PFSK-1 (cell line): ENCODE measurements around the gene ABI3BP.

Experiments
- FOXP2 ChIP-seq: optimal IDR thresholded peaks from 2 replicates; pipeline ENCODE3; 2011; ENCODE audit warnings: borderline replicate concordance, control low read depth, inconsistent platforms; ENCODE audit not compliant: insufficient read depth; ENCODE audit errors: extremely low read length, extremely low read depth
- POLR2AphosphoS5 ChIP-seq: IDR thresholded peaks from 2 replicates; pipeline ENCODE4 v1.6.1; 2012; ENCODE audit warnings: low read depth, mild to moderate bottlenecking, control low read depth, low read length, moderate library complexity
- SIN3A ChIP-seq: IDR thresholded peaks from 2 replicates; pipeline ENCODE4 v1.6.1; 2012; ENCODE audit warnings: mild to moderate bottlenecking, low read length, moderate library complexity, borderline replicate concordance; ENCODE audit not compliant: insufficient read depth
- TAF1 ChIP-seq: IDR thresholded peaks from 2 replicates; pipeline ENCODE4 v1.6.1; 2012; ENCODE audit warnings: low read length, control low read depth, borderline replicate concordance; ENCODE audit not compliant: insufficient read depth
- TF ChIP-seq, protein P1 (sequence below), 2 experiments: IDR thresholded peaks; 2 replicates each; pipeline versions ENCODE4 v1.6.1 to v1.8.0; 2011 to 2012; ENCODE audit warnings: low read depth in 2 of 2, low read length in 2 of 2, control low read depth in 1 of 2, inconsistent platforms in 1 of 2, mild to moderate bottlenecking in 1 of 2, moderate library complexity in 1 of 2; ENCODE audit not compliant: insufficient read depth in 1 of 2

DNA sequence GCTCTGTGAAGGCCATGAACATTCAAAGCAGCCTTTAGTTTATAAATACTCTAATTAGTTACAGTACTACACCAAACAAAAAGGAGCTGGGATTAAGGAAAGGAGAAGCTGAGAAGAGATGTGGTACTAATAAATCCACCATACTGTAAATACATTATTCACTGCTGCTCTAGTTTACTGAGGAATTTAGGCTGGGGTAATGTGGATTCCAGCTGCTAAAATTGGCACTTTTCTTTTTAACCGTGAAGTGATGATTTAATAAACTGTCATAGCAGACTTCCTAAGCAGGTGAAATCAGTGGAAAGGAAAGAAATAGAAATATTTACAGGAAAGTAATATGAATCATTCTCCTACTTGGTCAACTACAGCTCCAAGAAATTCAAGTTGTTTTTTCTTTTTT lies 195.2 kb downstream of the ABI3BP start:
- TF ChIP-seq, protein P1, sequence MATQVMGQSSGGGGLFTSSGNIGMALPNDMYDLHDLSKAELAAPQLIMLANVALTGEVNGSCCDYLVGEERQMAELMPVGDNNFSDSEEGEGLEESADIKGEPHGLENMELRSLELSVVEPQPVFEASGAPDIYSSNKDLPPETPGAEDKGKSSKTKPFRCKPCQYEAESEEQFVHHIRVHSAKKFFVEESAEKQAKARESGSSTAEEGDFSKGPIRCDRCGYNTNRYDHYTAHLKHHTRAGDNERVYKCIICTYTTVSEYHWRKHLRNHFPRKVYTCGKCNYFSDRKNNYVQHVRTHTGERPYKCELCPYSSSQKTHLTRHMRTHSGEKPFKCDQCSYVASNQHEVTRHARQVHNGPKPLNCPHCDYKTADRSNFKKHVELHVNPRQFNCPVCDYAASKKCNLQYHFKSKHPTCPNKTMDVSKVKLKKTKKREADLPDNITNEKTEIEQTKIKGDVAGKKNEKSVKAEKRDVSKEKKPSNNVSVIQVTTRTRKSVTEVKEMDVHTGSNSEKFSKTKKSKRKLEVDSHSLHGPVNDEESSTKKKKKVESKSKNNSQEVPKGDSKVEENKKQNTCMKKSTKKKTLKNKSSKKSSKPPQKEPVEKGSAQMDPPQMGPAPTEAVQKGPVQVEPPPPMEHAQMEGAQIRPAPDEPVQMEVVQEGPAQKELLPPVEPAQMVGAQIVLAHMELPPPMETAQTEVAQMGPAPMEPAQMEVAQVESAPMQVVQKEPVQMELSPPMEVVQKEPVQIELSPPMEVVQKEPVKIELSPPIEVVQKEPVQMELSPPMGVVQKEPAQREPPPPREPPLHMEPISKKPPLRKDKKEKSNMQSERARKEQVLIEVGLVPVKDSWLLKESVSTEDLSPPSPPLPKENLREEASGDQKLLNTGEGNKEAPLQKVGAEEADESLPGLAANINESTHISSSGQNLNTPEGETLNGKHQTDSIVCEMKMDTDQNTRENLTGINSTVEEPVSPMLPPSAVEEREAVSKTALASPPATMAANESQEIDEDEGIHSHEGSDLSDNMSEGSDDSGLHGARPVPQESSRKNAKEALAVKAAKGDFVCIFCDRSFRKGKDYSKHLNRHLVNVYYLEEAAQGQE (IDR thresholded peaks at IDR 0.05; ENCODE audit: insufficient read depth in 1 of 2, low read depth in 2 of 2, low read length in 2 of 2) = no peak
- TF ChIP-seq SIN3A = no peak
- TF ChIP-seq TAF1 = no peak
- no peak for TF ChIP-seq POLR2AphosphoS5
- no peak for TF ChIP-seq FOXP2
